CD1c-positive myeloid dendritic cell (primary cell): ENCODE data around the gene ACOX2.
A peak's percentile ranks its signal among the peaks of the same experiment; 100 is the strongest.
"Not testable (repeated sequence)": the region's sequence is repeated elsewhere in the genome, so short reads cannot be mapped to it uniquely, and the experiment has no call there.

Source experiments
- DNase-seq: peaks from one replicate; pipeline ENCODE4 v3.0.0-alpha.2; 2016; ENCODE audit errors: extremely low spot score

The ACOX2 gene

GRCh38 chr3:58535531-58536500, 1.2 kb downstream of the ACOX2 start:
- DNase-seq, result no peak

GRCh38 chr3:58534592-58535494, 2.1 kb downstream of the ACOX2 start:
- DNase-seq, result no peak

GRCh38 chr3:58532794-58533220, 4.2 kb downstream of the ACOX2 start:
- DNase-seq, result peak; percentile 86

- no peak for DNase-seq
These were observed 5.0 kb downstream of the ACOX2 start for GRCh38 chr3:58531956-58532355.

- no peak for DNase-seq
These were observed 5.4 kb downstream of the ACOX2 start for GRCh38 chr3:58531555-58531954.

- no peak for DNase-seq
These were observed 6.6 kb downstream of the ACOX2 start for GRCh38 chr3:58530354-58530865.

GRCh38 chr3:58529516-58530353, 7.3 kb downstream of the ACOX2 start:
- no peak for DNase-seq

GRCh38 chr3:58528629-58529028, 8.4 kb downstream of the ACOX2 start:
- DNase-seq, result peak; percentile 9

- not testable (repeated sequence) for DNase-seq
These were observed 9.6 kb downstream of the ACOX2 start for GRCh38 chr3:58527440-58527839.

GRCh38 chr3:58526515-58526957, 10.5 kb downstream of the ACOX2 start:
- peak; percentile 79 for DNase-seq

GRCh38 chr3:58524326-58524888, 12.6 kb downstream of the ACOX2 start:
- DNase-seq, result no peak

GRCh38 chr3:58522759-58523425, 14.1 kb downstream of the ACOX2 start:
- no peak for DNase-seq

- DNase-seq, result no peak
These were observed 14.9 kb downstream of the ACOX2 start for GRCh38 chr3:58521917-58522631.

GRCh38 chr3:58521336-58521670, 15.7 kb downstream of the ACOX2 start:
- DNase-seq, result no peak

- DNase-seq, result no peak
These were observed 16.3 kb downstream of the ACOX2 start for GRCh38 chr3:58520403-58521335.

GRCh38 chr3:58519668-58520402, 17.2 kb downstream of the ACOX2 start:
- no peak for DNase-seq

- no peak for DNase-seq
These were observed 18.6 kb downstream of the ACOX2 start for GRCh38 chr3:58518291-58518789.

GRCh38 chr3:58514405-58514804, 22.6 kb downstream of the ACOX2 start:
- no peak for DNase-seq
